ENCODE measurements around the gene CCDC197. TPM values are rescaled to one million over a fixed set of nuclear protein-coding genes. Genes with fewer than 3 reads are reported as not detected.

The CCDC197 gene
- total and polyA plus RNA-seq, 9 of the 15 experiments (the other 6 are each of a cell fraction or from before 2014, with no cell fraction given), result not detected

DNA sequence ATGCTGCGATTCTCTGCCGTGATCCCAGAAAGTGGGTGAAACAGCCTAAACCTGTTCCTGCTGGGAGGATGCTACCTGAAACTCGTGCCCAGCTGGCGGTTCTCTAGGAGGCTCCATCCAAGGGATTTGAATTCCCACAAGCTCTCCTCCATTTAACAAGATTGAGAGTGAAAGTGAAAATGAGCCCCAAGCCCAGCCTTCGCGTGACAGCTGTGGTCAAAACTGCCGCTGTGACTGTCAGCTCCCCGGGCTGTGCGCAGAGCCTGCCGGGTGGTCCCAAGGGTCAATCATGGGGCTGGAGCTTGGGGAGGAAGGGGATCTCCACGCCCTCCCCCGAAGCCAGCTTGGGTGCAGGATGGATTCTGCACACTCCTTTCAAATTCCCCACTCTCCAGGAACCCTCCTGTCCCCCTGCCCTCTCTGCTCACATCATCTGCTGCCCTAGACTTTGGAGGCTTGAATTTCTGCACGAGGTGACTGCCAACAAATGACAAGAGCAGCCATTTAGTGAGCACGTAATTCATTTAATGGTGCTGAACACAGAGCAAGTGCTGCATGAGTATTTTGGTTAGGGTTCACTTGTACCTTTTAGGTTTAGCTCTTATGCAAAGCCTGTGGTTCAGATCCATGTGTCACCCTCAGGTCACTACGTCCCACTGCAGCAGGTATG is 26.0 kb upstream of the CCDC197 start:
- no peak for TF ChIP-seq BRD9 (IDR thresholded peaks at IDR 0.05; ENCODE audit: low read depth, partially characterized antibody)
- no peak for TF ChIP-seq FOXP4 (CRISPR knock-in tag; IDR thresholded peaks at IDR 0.05; ENCODE audit: borderline replicate concordance)
- no peak for TF ChIP-seq NUFIP1 (IDR thresholded peaks at IDR 0.05; ENCODE audit: partially characterized antibody)
- TF ChIP-seq SP1 (CRISPR knock-in tag; IDR thresholded peaks at IDR 0.05), result no peak
- no peak for TF ChIP-seq RBM15 (IDR thresholded peaks at IDR 0.05; ENCODE audit: insufficient read depth, low read length)
- TF ChIP-seq THRB (CRISPR knock-in tag; conservative IDR thresholded peaks at IDR 0.05), result no peak
- no peak for TF ChIP-seq CHD2 (IDR thresholded peaks at IDR 0.05; ENCODE audit: low read depth, low read length)
- TF ChIP-seq MED1 (CRISPR knock-in tag; IDR thresholded peaks at IDR 0.05; ENCODE audit: borderline replicate concordance), result no peak
- intact Hi-C loops (cut with micrococcal nuclease) (no loop called here), in situ Hi-C loops (cut with MboI) (no loop called here)
- DNase-seq (ENCODE audit: extremely low read depth in 1 of 4, low spot score in 3 of 4), result no peak
- ChIA-PET POLR2A (interaction anchor here (0.6 kb wide), 1 partner anchor 11 kb away, joined by 4 read pairs; no protein-coding TSS in a partner anchor), CTCF (ENCODE audit: low intra/inter-chr PET ratio) (no interaction called here)
- Histone ChIP-seq H3K9ac (ENCODE audit: insufficient read depth in 1 of 2, low read depth in 2 of 2, low read length in 2 of 2) (no peak overlapping the region), H3K4me3 (no peak overlapping the region), H4K20me1 (replicated peaks; ENCODE audit: control insufficient read depth, insufficient read depth, low read length) (no peaks in the 10 kb centered on the region), H3K27me3 (ENCODE audit: control insufficient read depth in 2 of 2, insufficient read depth in 2 of 2, low read length in 2 of 2) (peaks cover 0 to 49% of the 10 kb centered on the region in 2 experiments; a peak in 2 of 5 replicates), H3K4me2 (ENCODE audit: insufficient read depth, low read length) (no peak overlapping the region), H3K4me1 (replicated peaks in 1 of 2; ENCODE audit: control insufficient read depth in 2 of 2, insufficient read depth in 2 of 2, low read length in 2 of 2) (no peaks in the 10 kb centered on the region; a peak in 1 of 5 replicates), H3K9me3 (replicated peaks; ENCODE audit: control insufficient read depth, insufficient read depth, low read depth, low read length) (no peaks in the 10 kb centered on the region), H3K9me1 (ENCODE audit: control insufficient read depth, insufficient read depth, low read length) (no peaks in the 10 kb centered on the region), H3K36me3 (ENCODE audit: control insufficient read depth, insufficient read depth, low read length) (no peaks in the 10 kb centered on the region), H2AFZ (ENCODE audit: low read depth, low read length) (no peak overlapping the region), H3K27ac (ENCODE audit: extremely low read depth, low read depth, low read length) (no peak overlapping the region), H3K79me2 (ENCODE audit: control insufficient read depth, insufficient read depth, low read length) (no peaks in the 10 kb centered on the region)
- no peak for ATAC-seq
- 1% methylated on average over 12 of the region's 15 CpGs for WGBS (ENCODE audit: insufficient coverage, low coverage, missing lambda C conversion rate)
- no peak for FAIRE-seq
- BruUV-seq (replicated peaks), result no TSS peak
